IMR-90 (cell line): Measurements from ENCODE around the gene ESR1. TPM values are rescaled to one million over a fixed set of nuclear protein-coding genes. Genes with fewer than 3 reads are reported as not detected.

ENCODE experiments used
- ATAC-seq: fragments of 200-7000 bp; cut with Tn5 transposase; 2 replicates; pipeline ENCODE4 v1.9.1; 2020; ENCODE audit warnings: low read depth, mild to moderate bottlenecking, moderate library complexity
- BruUV-seq: library from RNA; stranded (reverse); fragments of 400-500 nt; replicated peaks from 2 replicates; lab custom pipeline; 2021; lab: Mats Ljungman, UMichigan
- CTCF ChIA-PET: fragments of 300-600 bp; formaldehyde crosslinking; extraction: SDS; loops from one replicate; lab custom pipeline; 2021; ENCODE audit warnings: antibody characterized with exemption; lab: Yijun Ruan, JAX
- POLR2A ChIA-PET: fragments of 300-600 bp; sonication (Branson Sonifier 250); formaldehyde crosslinking; loops from one replicate; lab custom pipeline; 2022; ENCODE audit warnings: antibody characterized with exemption; ENCODE audit not compliant: unreplicated experiment; lab: Charles Lee
- DNase-seq: peaks from one replicate; pipeline ENCODE4 v3.0.0; 2013
- H2AFZ ChIP-seq: replicated peaks from 2 replicates; pipeline ENCODE3; 2013; ENCODE audit warnings: low read length, mild to moderate bottlenecking; ENCODE audit not compliant: poor library complexity
- H2AK5ac ChIP-seq: 2 replicates; pipeline ENCODE4 v1.6.1; 2013; ENCODE audit warnings: low read depth, low read length, inconsistent platforms
- H2AK9ac ChIP-seq: replicated peaks from 2 replicates; pipeline ENCODE3; 2013; ENCODE audit warnings: mild to moderate bottlenecking, low read depth, low read length, moderate library complexity; ENCODE audit not compliant: poor library complexity
- H2BK120ac ChIP-seq: 2 replicates; pipeline ENCODE4 v1.6.1; 2013; ENCODE audit warnings: low read depth, low read length, inconsistent platforms
- H2BK15ac ChIP-seq: 3 replicates; pipeline ENCODE4 v1.6.1; 2013; ENCODE audit warnings: low read depth, low read length, inconsistent platforms
- H2BK20ac ChIP-seq: 2 replicates; pipeline ENCODE4 v1.6.1; 2013; ENCODE audit warnings: low read depth, mild to moderate bottlenecking, inconsistent platforms, low read length, moderate library complexity
- H2BK5ac ChIP-seq: 2 replicates; pipeline ENCODE4 v1.6.1; 2013; ENCODE audit warnings: mild to moderate bottlenecking, low read depth, low read length, inconsistent platforms; ENCODE audit not compliant: poor library complexity, severe bottlenecking
- H3K14ac ChIP-seq: replicated peaks from 2 replicates; pipeline ENCODE4 v1.6.1; 2013; ENCODE audit warnings: low read depth, low read length, inconsistent platforms
- H3K18ac ChIP-seq: 2 replicates; pipeline ENCODE4 v1.6.1; 2013; ENCODE audit warnings: low read depth, low read length, control low read depth
- H3K23ac ChIP-seq: 2 replicates; pipeline ENCODE4 v1.6.1; 2013; ENCODE audit warnings: low read depth, low read length, inconsistent platforms
- H3K27ac ChIP-seq: 2 replicates; pipeline ENCODE4 v1.5.1; 2013; ENCODE audit warnings: mild to moderate bottlenecking, control low read depth, low read length; ENCODE audit not compliant: insufficient read depth
- H3K27me3 ChIP-seq: 2 replicates; pipeline ENCODE4 v1.6.1; 2013; ENCODE audit warnings: low read length; ENCODE audit not compliant: control insufficient read depth, insufficient read depth
- H3K36me3 ChIP-seq: 2 replicates; pipeline ENCODE4 v1.6.1; 2013; ENCODE audit warnings: low read length, mixed read lengths; ENCODE audit not compliant: control insufficient read depth, insufficient read depth
- H3K4ac ChIP-seq: 2 replicates; pipeline ENCODE4 v1.6.1; 2013; ENCODE audit warnings: low read depth, low read length, inconsistent platforms
- H3K4me1 ChIP-seq: 2 replicates; pipeline ENCODE4 v1.6.1; 2013; ENCODE audit warnings: low read length, mixed read lengths; ENCODE audit not compliant: control insufficient read depth, insufficient read depth
- H3K4me2 ChIP-seq: 2 replicates; pipeline ENCODE4 v1.6.1; 2013; ENCODE audit warnings: low read depth, mild to moderate bottlenecking, control low read depth, low read length, moderate library complexity
- H3K4me3 ChIP-seq: 2 replicates; pipeline ENCODE4 v1.5.1; 2013; ENCODE audit warnings: low read depth, mild to moderate bottlenecking, control low read depth, low read length, moderate library complexity; ENCODE audit not compliant: insufficient read depth
- H3K56ac ChIP-seq: 2 replicates; pipeline ENCODE4 v1.6.1; 2013; ENCODE audit warnings: low read length, inconsistent platforms; ENCODE audit not compliant: insufficient read depth; ENCODE audit errors: extremely low read depth
- H3K79me1 ChIP-seq, 2 experiments: 2 replicates each; pipeline ENCODE4 v1.6.1; 2013; ENCODE audit warnings: low read length in 2 of 2, inconsistent platforms in 1 of 2, low read depth in 1 of 2
- H3K9ac ChIP-seq: 2 replicates; pipeline ENCODE4 v1.6.1; 2013; ENCODE audit warnings: low read depth, low read length, control low read depth
- H3K9me1 ChIP-seq: 2 replicates; pipeline ENCODE4 v1.6.1; 2013; ENCODE audit warnings: low read length, inconsistent platforms; ENCODE audit not compliant: insufficient read depth
- H3K9me3 ChIP-seq: 2 replicates; pipeline ENCODE4 v1.6.1; 2013; ENCODE audit warnings: low read length; ENCODE audit not compliant: control insufficient read depth, insufficient read depth
- H4K20me1 ChIP-seq: 2 replicates; pipeline ENCODE4 v1.6.1; 2013; ENCODE audit warnings: low read length, inconsistent platforms; ENCODE audit not compliant: insufficient read depth
- H4K5ac ChIP-seq: 2 replicates; pipeline ENCODE4 v1.6.1; 2013; ENCODE audit warnings: mild to moderate bottlenecking, low read depth, low read length, control low read depth
- H4K8ac ChIP-seq, 2 experiments: 2 replicates each; pipeline ENCODE4 v1.6.1; 2013; ENCODE audit warnings: low read depth in 2 of 2, low read length in 2 of 2, control low read depth in 1 of 2, inconsistent platforms in 1 of 2
- H4K91ac ChIP-seq: 2 replicates; pipeline ENCODE4 v1.6.1; 2013; ENCODE audit warnings: low read depth, low read length, inconsistent platforms; ENCODE audit not compliant: insufficient read depth
- CEBPB ChIP-seq: IDR thresholded peaks from 2 replicates; pipeline ENCODE4 v1.6.1; 2012; ENCODE audit warnings: low read depth, low read length, improper control_type of control experiment
- CHD1 ChIP-seq: IDR thresholded peaks from 2 replicates; pipeline ENCODE4 v1.6.1; 2012; ENCODE audit warnings: low read depth, low read length, improper control_type of control experiment
- ELK1 ChIP-seq: fragments of 150-350 bp; IDR thresholded peaks from 2 replicates; pipeline ENCODE4 v1.6.1; 2016; ENCODE audit warnings: low read depth, mild to moderate bottlenecking, low read length, moderate library complexity, borderline replicate concordance
- FOS ChIP-seq: fragments of 150-350 bp; IDR thresholded peaks from 2 replicates; pipeline ENCODE4 v1.6.1; 2016; ENCODE audit warnings: low read depth, low read length
- MAFK ChIP-seq: IDR thresholded peaks from 2 replicates; pipeline ENCODE4 v1.6.1; 2012; ENCODE audit warnings: low read depth, low read length, improper control_type of control experiment
- MXI1 ChIP-seq: IDR thresholded peaks from 2 replicates; pipeline ENCODE4 v1.6.1; 2012; ENCODE audit warnings: low read depth, mild to moderate bottlenecking, low read length, moderate library complexity, borderline replicate concordance
- WGBS, 2 experiments: methylation state at CpG; one replicate each; pipeline versions ENCODE4 v1.1.5 to v1.1.7; 2013; ENCODE audit warnings: missing lambda C conversion rate in 2 of 2; ENCODE audit not compliant: insufficient read length in 1 of 2; ENCODE audit errors: extremely low coverage in 2 of 2; 5-methylcytosine and 5-hydroxymethylcytosine counted together
- dilution Hi-C: fragments of 300-500 bp; cut with HindIII; formaldehyde crosslinking; loops from one replicate; pipeline ENCODE4 v1.14.3; 2018; ENCODE audit warnings: low sequenced_read_pairs; ENCODE audit not compliant: unreplicated experiment
- in situ Hi-C: fragments of 300-500 bp; cut with MboI; formaldehyde crosslinking; loops from 3 replicates; pipeline ENCODE4 v1.14.3; 2019; ENCODE audit warnings: low sequenced_read_pairs, inconsistent platforms, mixed read lengths
- intact Hi-C: fragments of 100-400 bp; cut with micrococcal nuclease; formaldehyde crosslinking; loops from 2 replicates; pipeline ENCODE4 v1.10.0; 2022
- polyA plus RNA-seq, 3 experiments: library from polyadenylated mRNA; depleted of rRNA; stranded (reverse); fragments of >200 nt; gene quantifications; 2 replicates each; pipeline ENCODE4 v1.2.3, GENCODE V29; 2012; ENCODE audit warnings: low replicate concordance in 1 of 3
- total RNA-seq: library from RNA; depleted of rRNA; stranded (reverse); fragments of >200 nt; gene quantifications from 2 replicates; pipeline ENCODE4 v1.2.3, GENCODE V29; 2012

Gene ESR1
- total and polyA plus RNA-seq, 2 of the 4 experiments (the other 2 are of a cell fraction): not detected

- Histone ChIP-seq H4K8ac (no peak overlapping the region), H2AK5ac (no peak overlapping the region), H3K9ac (no peak overlapping the region), H3K4me1 (no peaks in the 10 kb centered on the region), H2BK15ac (no peak overlapping the region), H3K23ac (no peak overlapping the region), H4K20me1 (no peaks in the 10 kb centered on the region), H2AFZ (no peak overlapping the region), H3K14ac (no peak overlapping the region), H3K9me3 (0 out of 2 replicates have a peak, but pooled peaks cover 3% of the 10 kb centered on the region), H3K27ac (no peak overlapping the region), H3K36me3 (no peaks in the 10 kb centered on the region), H2AK9ac (no peak overlapping the region), H2BK120ac (no peak overlapping the region), H3K4ac (no peak overlapping the region), H3K79me1 (no peaks in the 10 kb centered on the region), H3K4me3 (no peak overlapping the region), H2BK20ac (no peak overlapping the region), H3K9me1 (no peaks in the 10 kb centered on the region), H4K5ac (no peak overlapping the region), H4K91ac (no peak overlapping the region), H3K27me3 (no peaks in the 10 kb centered on the region), H3K4me2 (no peak overlapping the region), H2BK5ac (no peak overlapping the region), H3K18ac (no peak overlapping the region), H3K56ac (no peak overlapping the region)
- WGBS, 2 experiments: no CpG with 5 or more reads among the region's 2 CpGs
- in situ Hi-C loops: no loop called here
- ChIA-PET CTCF (no interaction called here), POLR2A (no interaction called here)
- no TSS peak for BruUV-seq
- DNase-seq (no peak), ATAC-seq (no peak)
- intact Hi-C loops: no loop called here
- TF ChIP-seq MAFK: no peak
- no peak for TF ChIP-seq FOS
- TF ChIP-seq CEBPB: 0 out of 2 replicates have a peak, but pooled peaks have one; percentile 8
- no peak for TF ChIP-seq CHD1
- no peak for TF ChIP-seq ELK1
- no peak for TF ChIP-seq MXI1
- dilution Hi-C loops: no loop called here
These were observed 150.8 kb downstream of the ESR1 start for GRCh38 chr6:151958332-151958731.
